ENCODE results near the gene IRX4.

Gene IRX4

GRCh38 chr5:1835431-1835830 lies 47.3 kb downstream of the IRX4 start:
- no peak for DNase-seq

GRCh38 chr5:1834721-1835429 lies 47.9 kb downstream of the IRX4 start:
- no peak for DNase-seq

GRCh38 chr5:1834022-1834551 lies 48.6 kb downstream of the IRX4 start:
- DNase-seq = no peak

GRCh38 chr5:1833264-1834021 lies 49.3 kb downstream of the IRX4 start:
- DNase-seq = no peak

GRCh38 chr5:1832511-1833250 lies 50.0 kb downstream of the IRX4 start:
- no peak for DNase-seq

GRCh38 chr5:1831677-1832313 lies 50.9 kb downstream of the IRX4 start:
- DNase-seq = no peak

GRCh38 chr5:1831257-1831656 lies 51.5 kb downstream of the IRX4 start:
- DNase-seq = no peak

GRCh38 chr5:1830571-1831228 lies 52.0 kb downstream of the IRX4 start:
- DNase-seq = no peak

GRCh38 chr5:1827886-1828397 lies 54.8 kb downstream of the IRX4 start:
- peak; percentile 12 for DNase-seq

Measured in activated CD4-positive, alpha-beta T cell treated with anti-CD3 and anti-CD28 coated beads, Interleukin-10, Interleukin-2, amounts not matched to agents 100 ng/mL and 50 ng/mL, durations not matched to agents 16 hours and 8 hours (primary cell).